Thyroid gland (tissue), 4 donors: Measurements from ENCODE around the gene ZNF407. TPM values are rescaled to one million over a fixed set of nuclear protein-coding genes. Genes with fewer than 3 reads are reported as not detected.
A peak's percentile ranks its signal among the peaks of the same experiment; 100 is the strongest.

Experiments used
- DNase-seq, 2 donors: peaks; one replicate each; pipeline ENCODE4 v3.0.0-alpha.2; 2019
- H3K27ac ChIP-seq, 3 donors: fragments of 200-600 bp; sonication (generic); 1 replicate in 2 of 3; 2 replicates in 1 of 3; pipeline ENCODE4 v1.5.1; 2016 to 2019; ENCODE audit warnings: mild to moderate bottlenecking in 1 of 3, moderate library complexity in 1 of 3
- H3K27me3 ChIP-seq: fragments of 200-600 bp; sonication (generic); one replicate; pipeline ENCODE4 v1.5.1; 2019
- H3K36me3 ChIP-seq, 2 donors: fragments of 200-600 bp; sonication (generic); one replicate each; pipeline ENCODE4 v1.5.1; 2016 to 2019
- H3K4me1 ChIP-seq, 2 donors: fragments of 200-600 bp; sonication (generic); one replicate each; pipeline ENCODE4 v1.5.1; 2017 to 2019
- H3K4me3 ChIP-seq, 3 donors: fragments of 200-600 bp; sonication (generic); replicated peaks in 1 of 3; 1 replicate in 2 of 3; 2 replicates in 1 of 3; pipeline ENCODE4 v1.5.1; 2016; ENCODE audit warnings: mild to moderate bottlenecking in 1 of 3
- H3K9me3 ChIP-seq: fragments of 200-600 bp; sonication (generic); one replicate; pipeline ENCODE4 v1.5.1; 2017
- POLR2A ChIP-seq, 2 donors: fragments of 450-650 bp; IDR thresholded peaks; one replicate each; pipeline ENCODE4 v1.6.1; 2017; ENCODE audit warnings: antibody characterized with exemption in 2 of 2, mild to moderate bottlenecking in 2 of 2, moderate library complexity in 1 of 2
- WGBS, 2 donors: methylation state at CpG; one replicate each; pipeline ENCODE4 v1.1.5; 2017; 5-methylcytosine and 5-hydroxymethylcytosine counted together
- intact Hi-C: fragments of 100-400 bp; cut with DNase I; formaldehyde crosslinking; loops from one replicate; pipeline ENCODE4 v1.15.1; 2023
- total RNA-seq, 4 donors: library from RNA; depleted of rRNA; stranded (reverse); fragments of >200 nt; gene quantifications; one replicate each; pipeline ENCODE4 v1.2.3, GENCODE V29; 2016
- TF ChIP-seq, protein P1 (sequence below), 6 experiments: fragments of 200-600 bp in 3 of 6; fragments of 450-650 bp in 3 of 6; sonication (generic) in 3 of 6; IDR thresholded peaks; one replicate each; pipeline ENCODE4 v1.5.1; 2016 to 2019; ENCODE audit warnings: antibody characterized with exemption in 6 of 6, mild to moderate bottlenecking in 2 of 6, inconsistent platforms in 1 of 6, moderate library complexity in 1 of 6

The ZNF407 gene
- total RNA-seq, 4 donors from 2014 or later: 20.2 to 40.0 (median 26.4) TPM

DNA sequence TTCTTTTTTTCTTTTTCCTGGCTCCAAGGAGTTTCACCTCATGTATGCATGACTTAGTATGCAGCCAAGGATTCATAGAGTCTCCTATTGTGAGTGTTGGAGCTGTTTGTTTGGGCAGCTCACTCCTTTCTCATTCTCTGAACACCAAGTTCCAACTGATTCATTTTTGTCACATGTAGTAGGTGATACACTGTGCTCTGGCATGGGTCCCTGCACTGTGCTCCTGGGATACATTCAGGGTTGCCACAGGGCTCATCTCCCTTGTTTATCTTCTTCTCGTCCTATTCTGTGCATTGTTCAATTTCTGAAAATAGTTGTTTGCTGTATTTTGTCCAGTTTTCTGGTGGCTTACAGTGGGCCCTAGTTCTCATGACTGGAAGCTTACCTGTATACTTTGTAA lies 96.8 kb downstream of the ZNF407 start:
- TF ChIP-seq, protein P1, sequence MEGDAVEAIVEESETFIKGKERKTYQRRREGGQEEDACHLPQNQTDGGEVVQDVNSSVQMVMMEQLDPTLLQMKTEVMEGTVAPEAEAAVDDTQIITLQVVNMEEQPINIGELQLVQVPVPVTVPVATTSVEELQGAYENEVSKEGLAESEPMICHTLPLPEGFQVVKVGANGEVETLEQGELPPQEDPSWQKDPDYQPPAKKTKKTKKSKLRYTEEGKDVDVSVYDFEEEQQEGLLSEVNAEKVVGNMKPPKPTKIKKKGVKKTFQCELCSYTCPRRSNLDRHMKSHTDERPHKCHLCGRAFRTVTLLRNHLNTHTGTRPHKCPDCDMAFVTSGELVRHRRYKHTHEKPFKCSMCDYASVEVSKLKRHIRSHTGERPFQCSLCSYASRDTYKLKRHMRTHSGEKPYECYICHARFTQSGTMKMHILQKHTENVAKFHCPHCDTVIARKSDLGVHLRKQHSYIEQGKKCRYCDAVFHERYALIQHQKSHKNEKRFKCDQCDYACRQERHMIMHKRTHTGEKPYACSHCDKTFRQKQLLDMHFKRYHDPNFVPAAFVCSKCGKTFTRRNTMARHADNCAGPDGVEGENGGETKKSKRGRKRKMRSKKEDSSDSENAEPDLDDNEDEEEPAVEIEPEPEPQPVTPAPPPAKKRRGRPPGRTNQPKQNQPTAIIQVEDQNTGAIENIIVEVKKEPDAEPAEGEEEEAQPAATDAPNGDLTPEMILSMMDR (IDR thresholded peaks at IDR 0.05): no peak
- TF ChIP-seq POLR2A (IDR thresholded peaks at IDR 0.05): no peak
- Histone ChIP-seq H3K27ac (no peak overlapping the region), H3K27me3 (no peaks in the 10 kb centered on the region), H3K9me3 (no peaks in the 10 kb centered on the region), H3K4me3 (no peak overlapping the region), H3K36me3 (no peaks in the 10 kb centered on the region), H3K4me1 (peaks cover 0 to 5% of the 10 kb centered on the region in 2 donors)
- peak in 1 of 2 donors; percentile 7 for DNase-seq
- intact Hi-C loops: no loop called here
- 92 to 93% methylated on average over 1 of the region's 1 CpG for WGBS, 2 donors

DNA sequence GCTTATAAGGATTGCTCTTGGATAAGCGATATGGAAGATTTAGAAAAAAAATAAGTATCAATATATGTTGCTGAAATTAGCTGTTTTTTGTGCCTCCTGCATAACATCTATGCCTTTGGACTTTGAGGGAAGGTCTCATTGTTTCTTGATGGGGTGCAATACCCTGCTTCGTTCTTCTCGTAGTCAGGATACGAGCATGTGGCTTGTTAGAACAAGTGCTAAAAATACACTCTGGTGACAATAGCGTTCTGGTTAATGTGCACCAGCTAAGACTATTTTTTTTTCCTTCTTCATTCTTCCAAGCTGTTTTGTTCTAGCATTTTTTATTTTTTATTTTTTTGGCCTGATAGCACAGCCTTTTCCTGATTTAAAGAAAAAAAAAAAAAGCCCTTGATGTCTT lies 97.5 kb downstream of the ZNF407 start:
- intact Hi-C loops: no loop called here
- Histone ChIP-seq H3K27me3 (no peaks in the 10 kb centered on the region), H3K27ac (no peak overlapping the region), H3K4me1 (peaks cover 0 to 5% of the 10 kb centered on the region in 2 donors), H3K9me3 (no peaks in the 10 kb centered on the region), H3K36me3 (no peaks in the 10 kb centered on the region), H3K4me3 (no peak overlapping the region)
- WGBS, 2 donors: 96 to 97% methylated on average over 5 of the region's 5 CpGs
- TF ChIP-seq POLR2A (IDR thresholded peaks at IDR 0.05): no peak
- TF ChIP-seq, protein P1 (IDR thresholded peaks at IDR 0.05): no peak
- DNase-seq: no peak

DNA sequence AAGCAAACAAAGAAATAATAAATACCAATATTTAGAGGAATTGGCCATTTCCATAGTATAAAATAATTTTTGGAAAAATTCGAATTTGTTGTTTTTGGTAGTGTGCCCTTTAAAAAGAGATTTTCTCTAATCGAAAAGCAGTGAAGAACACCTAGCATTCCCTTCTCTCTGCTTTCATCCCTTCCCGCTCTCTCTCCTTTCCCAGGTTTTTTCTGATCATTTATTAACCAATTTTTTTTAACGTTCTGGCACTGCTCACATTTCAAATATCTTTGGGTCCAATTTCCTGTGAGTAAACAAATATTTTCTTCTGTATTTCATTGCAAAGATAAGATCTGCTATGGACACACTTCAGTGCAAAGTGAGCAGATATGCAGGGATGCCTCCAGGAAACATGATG lies 101.2 kb downstream of the ZNF407 start:
- 89% methylated on average over 4 of the region's 4 CpGs for WGBS, 2 donors
- H3K4me1 ChIP-seq: peaks cover 0 to 5% of the 10 kb centered on the region in 2 donors
- no peak for DNase-seq
- no peaks in the 10 kb centered on the region for H3K9me3 ChIP-seq
- H3K36me3 ChIP-seq: no peaks in the 10 kb centered on the region
- no peaks in the 10 kb centered on the region for H3K27me3 ChIP-seq
- no peak overlapping the region for H3K4me3 ChIP-seq
- TF ChIP-seq, protein P1 (IDR thresholded peaks at IDR 0.05): no peak
- TF ChIP-seq POLR2A (IDR thresholded peaks at IDR 0.05): no peak
- intact Hi-C loops: no loop called here
- H3K27ac ChIP-seq: no peak overlapping the region

DNA sequence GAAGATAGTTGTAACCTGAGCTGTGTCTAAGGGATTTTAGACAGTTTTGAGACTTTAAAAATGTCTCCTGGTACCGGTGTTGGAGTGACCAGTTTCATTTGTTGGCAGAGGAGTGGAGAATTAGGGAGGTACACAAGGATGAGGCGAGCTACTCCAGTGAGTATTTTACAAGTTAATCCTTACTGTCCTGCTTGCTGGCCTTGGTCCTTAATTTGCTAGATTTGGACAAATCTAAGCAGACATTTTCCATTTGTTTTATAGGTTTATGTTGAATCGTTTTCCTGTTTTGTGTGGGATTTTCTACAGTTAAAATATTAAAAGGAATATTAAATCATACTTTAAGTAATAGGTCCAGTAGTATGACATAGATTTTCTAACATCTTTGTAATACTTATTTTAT lies 101.8 kb downstream of the ZNF407 start:
- no peak for DNase-seq
- no peak overlapping the region for H3K27ac ChIP-seq
- H3K9me3 ChIP-seq: no peaks in the 10 kb centered on the region
- H3K4me3 ChIP-seq: no peak overlapping the region
- intact Hi-C loops: no loop called here
- no peaks in the 10 kb centered on the region for H3K36me3 ChIP-seq
- H3K4me1 ChIP-seq: peaks cover 0 to under 1% of the 10 kb centered on the region in 2 donors
- TF ChIP-seq POLR2A (IDR thresholded peaks at IDR 0.05): no peak
- TF ChIP-seq, protein P1 (IDR thresholded peaks at IDR 0.05): no peak
- no peaks in the 10 kb centered on the region for H3K27me3 ChIP-seq
- 91 to 92% methylated on average over 3 of the region's 3 CpGs for WGBS, 2 donors

DNA sequence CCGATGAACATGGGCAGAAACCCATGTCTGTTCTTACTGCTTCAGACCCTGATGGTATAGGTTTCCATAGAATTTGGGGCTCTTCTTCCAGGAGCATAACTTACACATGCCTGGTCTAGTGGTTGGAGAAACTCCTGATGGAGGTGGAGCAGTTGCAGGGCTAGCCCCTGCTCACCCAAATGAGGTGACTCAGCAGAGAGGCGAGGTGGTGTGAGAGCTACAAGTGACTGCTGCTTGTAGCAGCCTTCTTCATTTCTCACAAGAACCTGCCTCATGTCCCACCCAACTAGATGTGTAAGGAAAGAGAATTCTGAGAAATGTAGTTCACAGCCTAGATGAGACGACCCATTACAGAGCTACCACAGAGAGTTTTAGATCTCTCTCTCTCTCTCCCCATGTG lies 105.3 kb downstream of the ZNF407 start:
- intact Hi-C loops: no loop called here
- no peaks in the 10 kb centered on the region for H3K36me3 ChIP-seq
- H3K27me3 ChIP-seq: no peaks in the 10 kb centered on the region
- H3K9me3 ChIP-seq: no peaks in the 10 kb centered on the region
- H3K4me1 ChIP-seq: no peaks in the 10 kb centered on the region
- H3K4me3 ChIP-seq: no peak overlapping the region
- H3K27ac ChIP-seq: no peak overlapping the region
- no peak for DNase-seq
- TF ChIP-seq POLR2A (IDR thresholded peaks at IDR 0.05): no peak
- TF ChIP-seq, protein P1 (IDR thresholded peaks at IDR 0.05): no peak
- WGBS, 2 donors: 76 to 80% methylated on average over 3 of the region's 3 CpGs
